GM23338 (cell line): ENCODE data around the gene GRK4. TPM values are rescaled to one million over a fixed set of nuclear protein-coding genes. Genes with fewer than 3 reads are reported as not detected.

ENCODE experiments used
- ATAC-seq: fragments of 200-7000 bp; cut with Tn5 transposase; 3 replicates; pipeline ENCODE4 v1.9.1; 2020
- DNase-seq: peaks from one replicate; pipeline ENCODE4 v3.0.0-alpha.2; 2015; ENCODE audit warnings: low spot score
- H2AFZ ChIP-seq: fragments of 200-600 bp; sonication (generic); 2 replicates; pipeline ENCODE4 v1.8.0; 2016; ENCODE audit warnings: antibody characterized with exemption, mild to moderate bottlenecking, moderate library complexity
- H3F3A ChIP-seq: fragments of 200-600 bp; sonication (generic); replicated peaks from 2 replicates; pipeline ENCODE4 v1.8.0; 2017; ENCODE audit warnings: antibody characterized with exemption, mixed run types, low read depth
- H3K27ac ChIP-seq: fragments of 200-600 bp; sonication (generic); 2 replicates; pipeline ENCODE4 v1.6.1; 2016; ENCODE audit warnings: low read depth
- H3K27me3 ChIP-seq: fragments of 200-600 bp; sonication (generic); 2 replicates; pipeline ENCODE4 v1.8.0; 2016; ENCODE audit warnings: mild to moderate bottlenecking, mixed run types, moderate library complexity; ENCODE audit not compliant: insufficient read depth
- H3K36me3 ChIP-seq: fragments of 200-600 bp; sonication (generic); 2 replicates; pipeline ENCODE4 v1.8.0; 2016; ENCODE audit warnings: mild to moderate bottlenecking; ENCODE audit not compliant: insufficient read depth
- H3K4me1 ChIP-seq: fragments of 200-600 bp; sonication (generic); 2 replicates; pipeline ENCODE4 v1.8.0; 2016; ENCODE audit warnings: mild to moderate bottlenecking, moderate library complexity; ENCODE audit not compliant: insufficient read depth
- H3K4me2 ChIP-seq: fragments of 200-600 bp; sonication (generic); 2 replicates; pipeline ENCODE4 v1.7.1; 2017; ENCODE audit warnings: mixed run types
- H3K4me3 ChIP-seq: fragments of 200-600 bp; sonication (generic); 2 replicates; pipeline ENCODE4 v1.6.1; 2016; ENCODE audit warnings: mixed run types
- H3K79me2 ChIP-seq: fragments of 200-600 bp; sonication (generic); replicated peaks from 2 replicates; pipeline ENCODE4 v1.8.0; 2017; ENCODE audit warnings: mild to moderate bottlenecking; ENCODE audit not compliant: insufficient read depth
- H3K9me2 ChIP-seq: fragments of 200-600 bp; sonication (generic); 2 replicates; pipeline ENCODE4 v1.8.0; 2017; ENCODE audit not compliant: insufficient read depth
- H4K20me1 ChIP-seq: fragments of 200-600 bp; sonication (generic); replicated peaks from 2 replicates; pipeline ENCODE4 v1.8.0; 2017; ENCODE audit warnings: mild to moderate bottlenecking; ENCODE audit not compliant: insufficient read depth
- H3K27ac Mint-ChIP-seq: 2 replicates; pipeline ENCODE4 v1.8.0; 2020; ENCODE audit warnings: inconsistent platforms, mild to moderate bottlenecking, moderate library complexity, mixed read lengths
- H3K27me3 Mint-ChIP-seq: 3 replicates; pipeline ENCODE4 v1.8.0; 2022; ENCODE audit warnings: low read depth, mild to moderate bottlenecking, moderate library complexity, mixed read lengths, inconsistent platforms; ENCODE audit not compliant: insufficient read depth, poor library complexity
- H3K36me3 Mint-ChIP-seq: 3 replicates; pipeline ENCODE4 v1.8.0; 2021; ENCODE audit warnings: low read depth, mild to moderate bottlenecking, inconsistent platforms, moderate library complexity, mixed read lengths
- H3K4me1 Mint-ChIP-seq: 3 replicates; pipeline ENCODE4 v1.8.0; 2020; ENCODE audit warnings: mild to moderate bottlenecking, inconsistent platforms, mixed read lengths
- H3K4me3 Mint-ChIP-seq: 3 replicates; pipeline ENCODE4 v1.8.0; 2021; ENCODE audit warnings: moderate library complexity, mild to moderate bottlenecking, inconsistent platforms, mixed read lengths
- H3K9me3 Mint-ChIP-seq: 3 replicates; pipeline ENCODE4 v1.8.0; 2020; ENCODE audit warnings: moderate library complexity, mild to moderate bottlenecking, inconsistent platforms, mixed read lengths
- CREB1 ChIP-seq: fragments of 250-450 bp; sonication (Bioruptor Pico); IDR thresholded peaks from 2 replicates; pipeline ENCODE4 v1.5.0; 2020; ENCODE audit warnings: low read depth, mild to moderate bottlenecking, moderate library complexity
- EZH2 ChIP-seq: fragments of 200-600 bp; sonication (generic); IDR thresholded peaks from one replicate; pipeline ENCODE4 v1.8.0; 2017; ENCODE audit warnings: antibody characterized with exemption, mild to moderate bottlenecking, low read depth; ENCODE audit not compliant: unreplicated experiment
- EZH2phosphoT487 ChIP-seq: fragments of 200-600 bp; sonication (generic); IDR thresholded peaks from one replicate; pipeline ENCODE4 v1.8.1; 2018; ENCODE audit warnings: antibody characterized with exemption; ENCODE audit not compliant: unreplicated experiment
- JUNB ChIP-seq: IDR thresholded peaks from one replicate; pipeline ENCODE4 v1.6.1; 2016; ENCODE audit warnings: antibody characterized with exemption; ENCODE audit not compliant: unreplicated experiment
- NANOG ChIP-seq: IDR thresholded peaks from 2 replicates; pipeline ENCODE4 v1.6.1; 2016; ENCODE audit warnings: antibody characterized with exemption, borderline replicate concordance
- POLR2AphosphoS5 ChIP-seq: IDR thresholded peaks from 2 replicates; pipeline ENCODE4 v1.6.1; 2016; ENCODE audit warnings: antibody characterized with exemption, low read depth
- STAT1 ChIP-seq: IDR thresholded peaks from one replicate; pipeline ENCODE4 v1.6.1; 2016; ENCODE audit warnings: antibody characterized with exemption; ENCODE audit not compliant: unreplicated experiment
- ZNF114 ChIP-seq: fragments of 250-450 bp; sonication (Bioruptor Pico); IDR thresholded peaks from 2 replicates; pipeline ENCODE4 v1.5.0; 2020; ENCODE audit warnings: mild to moderate bottlenecking, moderate library complexity
- ZNF331 ChIP-seq: fragments of 250-450 bp; sonication (Bioruptor Pico); IDR thresholded peaks from 2 replicates; pipeline ENCODE4 v1.5.0; 2020; ENCODE audit warnings: low read depth, mild to moderate bottlenecking, moderate library complexity
- polyA plus RNA-seq: library from polyadenylated mRNA; unstranded; fragments of >200 nt; fragmentation: Nextera tagmentation; extraction: Ambion mirVana; gene quantifications from 2 replicates; pipeline ENCODE4 v1.2.1, GENCODE V29; 2016
- total RNA-seq: library from RNA; depleted of rRNA; stranded (reverse); fragments of >200 nt; shearing (Covaris generic); gene quantifications from 2 replicates; pipeline ENCODE4 v1.2.3, GENCODE V29; 2014
- TF ChIP-seq, protein P1 (sequence below): fragments of 250-450 bp; sonication (Bioruptor Pico); IDR thresholded peaks from 2 replicates; pipeline ENCODE4 v1.5.0; 2020; ENCODE audit warnings: mild to moderate bottlenecking, moderate library complexity
- TF ChIP-seq, protein P2 (sequence below): IDR thresholded peaks from 2 replicates; pipeline ENCODE4 v1.6.1; 2016; ENCODE audit warnings: antibody characterized with exemption
- TF ChIP-seq, protein P3 (sequence below): IDR thresholded peaks from one replicate; pipeline ENCODE4 v1.6.1; 2018; ENCODE audit warnings: antibody characterized with exemption; ENCODE audit not compliant: unreplicated experiment
- TF ChIP-seq, protein P4 (sequence below), 2 experiments: fragments of 200-600 bp in 1 of 2; sonication (generic) in 1 of 2; conservative IDR thresholded peaks; 2 replicates each; pipeline versions ENCODE4 v1.5.1 to v1.6.1; 2016 to 2017; ENCODE audit warnings: antibody characterized with exemption in 2 of 2, low read depth in 2 of 2, mild to moderate bottlenecking in 2 of 2, moderate library complexity in 1 of 2

GRK4 gene
- total and polyA plus RNA-seq, 2 experiments from 2014 or later: 1.3 to 1.4 TPM

DNA sequence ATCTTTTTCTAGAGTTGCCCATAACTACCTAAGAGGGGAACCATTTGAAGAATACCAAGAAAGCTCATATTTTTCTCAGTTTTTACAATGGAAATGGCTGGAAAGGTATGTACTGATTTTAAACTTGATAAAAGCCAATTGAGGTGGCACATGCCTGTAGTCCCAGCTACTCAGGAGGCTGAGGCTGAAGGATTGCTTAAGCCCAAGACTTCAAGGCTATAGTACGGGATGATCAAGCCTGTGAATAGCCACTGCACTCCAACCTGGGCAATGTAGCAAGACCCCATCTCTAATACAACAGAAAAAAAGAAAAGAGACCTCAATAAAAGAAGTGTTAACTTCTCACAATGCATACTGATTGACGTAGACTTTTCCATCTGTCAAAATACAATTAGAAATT, 44.4 kb downstream of the GRK4 start:
- Histone ChIP-seq H2AFZ (no peak overlapping the region), H3K4me3 (no peak overlapping the region), H3K79me2 (no peaks in the 10 kb centered on the region), H3K9me2 (no peaks in the 10 kb centered on the region), H3K27me3 (no peaks in the 10 kb centered on the region), H4K20me1 (no peaks in the 10 kb centered on the region), H3K36me3 (no peaks in the 10 kb centered on the region), H3K4me2 (no peak overlapping the region), H3K27ac (no peak overlapping the region), H3K4me1 (no peaks in the 10 kb centered on the region), H3F3A (no peaks in the 10 kb centered on the region)
- TF ChIP-seq JUNB (no peak), EZH2phosphoT487 (no peak), EZH2 (no peak), STAT1 (no peak), POLR2AphosphoS5 (no peak), CREB1 (CRISPR knock-in tag) (no peak), ZNF114 (CRISPR knock-in tag) (no peak), NANOG (no peak), ZNF331 (CRISPR knock-in tag) (no peak)
- TF ChIP-seq, protein P1, sequence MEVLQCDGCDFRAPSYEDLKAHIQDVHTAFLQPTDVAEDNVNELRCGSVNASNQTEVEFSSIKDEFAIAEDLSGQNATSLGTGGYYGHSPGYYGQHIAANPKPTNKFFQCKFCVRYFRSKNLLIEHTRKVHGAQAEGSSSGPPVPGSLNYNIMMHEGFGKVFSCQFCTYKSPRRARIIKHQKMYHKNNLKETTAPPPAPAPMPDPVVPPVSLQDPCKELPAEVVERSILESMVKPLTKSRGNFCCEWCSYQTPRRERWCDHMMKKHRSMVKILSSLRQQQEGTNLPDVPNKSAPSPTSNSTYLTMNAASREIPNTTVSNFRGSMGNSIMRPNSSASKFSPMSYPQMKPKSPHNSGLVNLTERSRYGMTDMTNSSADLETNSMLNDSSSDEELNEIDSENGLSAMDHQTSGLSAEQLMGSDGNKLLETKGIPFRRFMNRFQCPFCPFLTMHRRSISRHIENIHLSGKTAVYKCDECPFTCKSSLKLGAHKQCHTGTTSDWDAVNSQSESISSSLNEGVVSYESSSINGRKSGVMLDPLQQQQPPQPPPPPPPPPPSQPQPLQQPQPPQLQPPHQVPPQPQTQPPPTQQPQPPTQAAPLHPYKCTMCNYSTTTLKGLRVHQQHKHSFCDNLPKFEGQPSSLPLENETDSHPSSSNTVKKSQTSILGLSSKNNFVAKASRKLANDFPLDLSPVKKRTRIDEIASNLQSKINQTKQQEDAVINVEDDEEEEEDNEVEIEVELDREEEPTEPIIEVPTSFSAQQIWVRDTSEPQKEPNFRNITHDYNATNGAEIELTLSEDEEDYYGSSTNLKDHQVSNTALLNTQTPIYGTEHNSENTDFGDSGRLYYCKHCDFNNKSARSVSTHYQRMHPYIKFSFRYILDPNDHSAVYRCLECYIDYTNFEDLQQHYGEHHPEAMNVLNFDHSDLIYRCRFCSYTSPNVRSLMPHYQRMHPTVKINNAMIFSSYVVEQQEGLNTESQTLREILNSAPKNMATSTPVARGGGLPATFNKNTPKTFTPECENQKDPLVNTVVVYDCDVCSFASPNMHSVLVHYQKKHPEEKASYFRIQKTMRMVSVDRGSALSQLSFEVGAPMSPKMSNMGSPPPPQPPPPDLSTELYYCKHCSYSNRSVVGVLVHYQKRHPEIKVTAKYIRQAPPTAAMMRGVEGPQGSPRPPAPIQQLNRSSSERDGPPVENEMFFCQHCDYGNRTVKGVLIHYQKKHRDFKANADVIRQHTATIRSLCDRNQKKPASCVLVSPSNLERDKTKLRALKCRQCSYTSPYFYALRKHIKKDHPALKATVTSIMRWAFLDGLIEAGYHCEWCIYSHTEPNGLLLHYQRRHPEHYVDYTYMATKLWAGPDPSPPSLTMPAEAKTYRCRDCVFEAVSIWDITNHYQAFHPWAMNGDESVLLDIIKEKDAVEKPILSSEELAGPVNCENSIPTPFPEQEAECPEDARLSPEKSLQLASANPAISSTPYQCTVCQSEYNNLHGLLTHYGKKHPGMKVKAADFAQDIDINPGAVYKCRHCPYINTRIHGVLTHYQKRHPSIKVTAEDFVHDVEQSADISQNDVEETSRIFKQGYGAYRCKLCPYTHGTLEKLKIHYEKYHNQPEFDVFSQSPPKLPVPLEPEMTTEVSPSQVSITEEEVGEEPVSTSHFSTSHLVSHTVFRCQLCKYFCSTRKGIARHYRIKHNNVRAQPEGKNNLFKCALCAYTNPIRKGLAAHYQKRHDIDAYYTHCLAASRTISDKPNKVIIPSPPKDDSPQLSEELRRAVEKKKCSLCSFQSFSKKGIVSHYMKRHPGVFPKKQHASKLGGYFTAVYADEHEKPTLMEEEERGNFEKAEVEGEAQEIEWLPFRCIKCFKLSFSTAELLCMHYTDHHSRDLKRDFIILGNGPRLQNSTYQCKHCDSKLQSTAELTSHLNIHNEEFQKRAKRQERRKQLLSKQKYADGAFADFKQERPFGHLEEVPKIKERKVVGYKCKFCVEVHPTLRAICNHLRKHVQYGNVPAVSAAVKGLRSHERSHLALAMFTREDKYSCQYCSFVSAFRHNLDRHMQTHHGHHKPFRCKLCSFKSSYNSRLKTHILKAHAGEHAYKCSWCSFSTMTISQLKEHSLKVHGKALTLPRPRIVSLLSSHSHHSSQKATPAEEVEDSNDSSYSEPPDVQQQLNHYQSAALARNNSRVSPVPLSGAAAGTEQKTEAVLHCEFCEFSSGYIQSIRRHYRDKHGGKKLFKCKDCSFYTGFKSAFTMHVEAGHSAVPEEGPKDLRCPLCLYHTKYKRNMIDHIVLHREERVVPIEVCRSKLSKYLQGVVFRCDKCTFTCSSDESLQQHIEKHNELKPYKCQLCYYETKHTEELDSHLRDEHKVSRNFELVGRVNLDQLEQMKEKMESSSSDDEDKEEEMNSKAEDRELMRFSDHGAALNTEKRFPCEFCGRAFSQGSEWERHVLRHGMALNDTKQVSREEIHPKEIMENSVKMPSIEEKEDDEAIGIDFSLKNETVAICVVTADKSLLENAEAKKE (CRISPR knock-in tag): no peak
- TF ChIP-seq, protein P2, sequence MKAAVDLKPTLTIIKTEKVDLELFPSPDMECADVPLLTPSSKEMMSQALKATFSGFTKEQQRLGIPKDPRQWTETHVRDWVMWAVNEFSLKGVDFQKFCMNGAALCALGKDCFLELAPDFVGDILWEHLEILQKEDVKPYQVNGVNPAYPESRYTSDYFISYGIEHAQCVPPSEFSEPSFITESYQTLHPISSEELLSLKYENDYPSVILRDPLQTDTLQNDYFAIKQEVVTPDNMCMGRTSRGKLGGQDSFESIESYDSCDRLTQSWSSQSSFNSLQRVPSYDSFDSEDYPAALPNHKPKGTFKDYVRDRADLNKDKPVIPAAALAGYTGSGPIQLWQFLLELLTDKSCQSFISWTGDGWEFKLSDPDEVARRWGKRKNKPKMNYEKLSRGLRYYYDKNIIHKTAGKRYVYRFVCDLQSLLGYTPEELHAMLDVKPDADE: no peak
- TF ChIP-seq, protein P3, sequence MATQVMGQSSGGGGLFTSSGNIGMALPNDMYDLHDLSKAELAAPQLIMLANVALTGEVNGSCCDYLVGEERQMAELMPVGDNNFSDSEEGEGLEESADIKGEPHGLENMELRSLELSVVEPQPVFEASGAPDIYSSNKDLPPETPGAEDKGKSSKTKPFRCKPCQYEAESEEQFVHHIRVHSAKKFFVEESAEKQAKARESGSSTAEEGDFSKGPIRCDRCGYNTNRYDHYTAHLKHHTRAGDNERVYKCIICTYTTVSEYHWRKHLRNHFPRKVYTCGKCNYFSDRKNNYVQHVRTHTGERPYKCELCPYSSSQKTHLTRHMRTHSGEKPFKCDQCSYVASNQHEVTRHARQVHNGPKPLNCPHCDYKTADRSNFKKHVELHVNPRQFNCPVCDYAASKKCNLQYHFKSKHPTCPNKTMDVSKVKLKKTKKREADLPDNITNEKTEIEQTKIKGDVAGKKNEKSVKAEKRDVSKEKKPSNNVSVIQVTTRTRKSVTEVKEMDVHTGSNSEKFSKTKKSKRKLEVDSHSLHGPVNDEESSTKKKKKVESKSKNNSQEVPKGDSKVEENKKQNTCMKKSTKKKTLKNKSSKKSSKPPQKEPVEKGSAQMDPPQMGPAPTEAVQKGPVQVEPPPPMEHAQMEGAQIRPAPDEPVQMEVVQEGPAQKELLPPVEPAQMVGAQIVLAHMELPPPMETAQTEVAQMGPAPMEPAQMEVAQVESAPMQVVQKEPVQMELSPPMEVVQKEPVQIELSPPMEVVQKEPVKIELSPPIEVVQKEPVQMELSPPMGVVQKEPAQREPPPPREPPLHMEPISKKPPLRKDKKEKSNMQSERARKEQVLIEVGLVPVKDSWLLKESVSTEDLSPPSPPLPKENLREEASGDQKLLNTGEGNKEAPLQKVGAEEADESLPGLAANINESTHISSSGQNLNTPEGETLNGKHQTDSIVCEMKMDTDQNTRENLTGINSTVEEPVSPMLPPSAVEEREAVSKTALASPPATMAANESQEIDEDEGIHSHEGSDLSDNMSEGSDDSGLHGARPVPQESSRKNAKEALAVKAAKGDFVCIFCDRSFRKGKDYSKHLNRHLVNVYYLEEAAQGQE: no peak
- TF ChIP-seq, protein P4, sequence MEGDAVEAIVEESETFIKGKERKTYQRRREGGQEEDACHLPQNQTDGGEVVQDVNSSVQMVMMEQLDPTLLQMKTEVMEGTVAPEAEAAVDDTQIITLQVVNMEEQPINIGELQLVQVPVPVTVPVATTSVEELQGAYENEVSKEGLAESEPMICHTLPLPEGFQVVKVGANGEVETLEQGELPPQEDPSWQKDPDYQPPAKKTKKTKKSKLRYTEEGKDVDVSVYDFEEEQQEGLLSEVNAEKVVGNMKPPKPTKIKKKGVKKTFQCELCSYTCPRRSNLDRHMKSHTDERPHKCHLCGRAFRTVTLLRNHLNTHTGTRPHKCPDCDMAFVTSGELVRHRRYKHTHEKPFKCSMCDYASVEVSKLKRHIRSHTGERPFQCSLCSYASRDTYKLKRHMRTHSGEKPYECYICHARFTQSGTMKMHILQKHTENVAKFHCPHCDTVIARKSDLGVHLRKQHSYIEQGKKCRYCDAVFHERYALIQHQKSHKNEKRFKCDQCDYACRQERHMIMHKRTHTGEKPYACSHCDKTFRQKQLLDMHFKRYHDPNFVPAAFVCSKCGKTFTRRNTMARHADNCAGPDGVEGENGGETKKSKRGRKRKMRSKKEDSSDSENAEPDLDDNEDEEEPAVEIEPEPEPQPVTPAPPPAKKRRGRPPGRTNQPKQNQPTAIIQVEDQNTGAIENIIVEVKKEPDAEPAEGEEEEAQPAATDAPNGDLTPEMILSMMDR (conservative IDR thresholded peaks at IDR 0.05; ENCODE audit: low read depth in 2 of 2): no peak
- DNase-seq: no peak
- ATAC-seq: no peak
- Mint-ChIP-seq H3K4me3 (no peak overlapping the region), H3K27ac (no peak overlapping the region), H3K36me3 (no peaks in the 10 kb centered on the region), H3K27me3 (peaks cover 1% of the 10 kb centered on the region), H3K4me1 (no peaks in the 10 kb centered on the region), H3K9me3 (no peaks in the 10 kb centered on the region)
